ENCODE data around the gene FGF8.

FGF8 gene

GRCh38 chr10:101781655-101781983, 5.7 kb upstream of the FGF8 start:
- no peak for FAIRE-seq
- TF ChIP-seq CTCF (IDR thresholded peaks at IDR 0.05; ENCODE audit: insufficient read depth, missing control alignments), result no peak
- DNase-seq (ENCODE audit: insufficient read length, low spot score), result no peak

- FAIRE-seq, result no peak
- peak; percentile 79 for TF ChIP-seq CTCF (IDR thresholded peaks at IDR 0.05; ENCODE audit: insufficient read depth, missing control alignments)
- peak; percentile 88 for DNase-seq (ENCODE audit: insufficient read length, low spot score)
Measured at GRCh38 chr10:101780818-101781654, 5.1 kb upstream of the FGF8 start.

- DNase-seq (ENCODE audit: insufficient read length, low spot score) (no peak), FAIRE-seq (no peak)
- no peak for TF ChIP-seq CTCF (IDR thresholded peaks at IDR 0.05; ENCODE audit: insufficient read depth, missing control alignments)
Measured at GRCh38 chr10:101780187-101780817, 4.4 kb upstream of the FGF8 start.

GRCh38 chr10:101779544-101780186, 3.8 kb upstream of the FGF8 start:
- DNase-seq (ENCODE audit: insufficient read length, low spot score) (peak; percentile 94), FAIRE-seq (no peak)
- TF ChIP-seq CTCF (IDR thresholded peaks at IDR 0.05; ENCODE audit: insufficient read depth, missing control alignments), result peak; percentile 61

GRCh38 chr10:101778781-101779543, 3.0 kb upstream of the FGF8 start:
- no peak for FAIRE-seq
- TF ChIP-seq CTCF (IDR thresholded peaks at IDR 0.05; ENCODE audit: insufficient read depth, missing control alignments), result no peak
- DNase-seq (ENCODE audit: insufficient read length, low spot score), result no peak

- no peak for TF ChIP-seq CTCF (IDR thresholded peaks at IDR 0.05; ENCODE audit: insufficient read depth, missing control alignments)
- DNase-seq (ENCODE audit: insufficient read length, low spot score) (no peak), FAIRE-seq (no peak)
Measured at GRCh38 chr10:101778151-101778780, 2.4 kb upstream of the FGF8 start.

All from D721Med (cell line).